DMS114 treated with DMSO at 0.1 percent for 48 hours (cell line): ENCODE results near the gene PPP1R15B.

ENCODE experiments used
- DNase-seq: peaks from one replicate; lab custom pipeline; 2025; ENCODE audit not compliant: unreplicated experiment; lab: John Stamatoyannopoulos, UW

The PPP1R15B gene

GRCh38 chr1:204402391-204402790 lies 9.2 kb downstream of the PPP1R15B start:
- DNase-seq, result no peak

GRCh38 chr1:204401730-204402129 lies 9.9 kb downstream of the PPP1R15B start:
- DNase-seq, result no peak

- DNase-seq, result no peak
These were observed 10.6 kb downstream of the PPP1R15B start for GRCh38 chr1:204400882-204401510.

- DNase-seq, result peak; percentile 80
These were observed 13.2 kb downstream of the PPP1R15B start for GRCh38 chr1:204398197-204399125.

GRCh38 chr1:204396015-204396583 lies 15.5 kb downstream of the PPP1R15B start:
- no peak for DNase-seq

- DNase-seq, result no peak
These were observed 20.0 kb downstream of the PPP1R15B start for GRCh38 chr1:204391629-204392028.

GRCh38 chr1:204390751-204391466 lies 20.7 kb downstream of the PPP1R15B start:
- no peak for DNase-seq

- no peak for DNase-seq
These were observed 25.9 kb downstream of the PPP1R15B start for GRCh38 chr1:204385727-204386126.

GRCh38 chr1:204384636-204385352 lies 26.8 kb downstream of the PPP1R15B start:
- no peak for DNase-seq

- DNase-seq, result no peak
These were observed 28.3 kb downstream of the PPP1R15B start for GRCh38 chr1:204383163-204383904.

GRCh38 chr1:204382714-204383083 lies 28.9 kb downstream of the PPP1R15B start:
- DNase-seq, result no peak

GRCh38 chr1:204380293-204380831 lies 31.3 kb downstream of the PPP1R15B start:
- no peak for DNase-seq

GRCh38 chr1:204377800-204378668 lies 33.6 kb downstream of the PPP1R15B start:
- DNase-seq, result no peak

GRCh38 chr1:204376919-204377799 lies 34.5 kb downstream of the PPP1R15B start:
- no peak for DNase-seq

GRCh38 chr1:204376465-204376864 lies 35.2 kb downstream of the PPP1R15B start:
- no peak for DNase-seq

- no peak for DNase-seq
These were observed 37.7 kb downstream of the PPP1R15B start for GRCh38 chr1:204373911-204374310.

GRCh38 chr1:204370176-204370575 lies 41.4 kb downstream of the PPP1R15B start:
- DNase-seq, result no peak
